ENCODE data around the gene OBSCN.

Gene OBSCN

GRCh38 chr1:228394571-228395394, 186.9 kb downstream of the OBSCN start:
- no peak overlapping the region for H3K27ac ChIP-seq (ENCODE audit: low read length, poor library complexity, severe bottlenecking)
- no peak overlapping the region for H3K23ac ChIP-seq (ENCODE audit: low read length in 2 of 2)
- no peaks in the 10 kb centered on the region for H3K27me3 ChIP-seq (ENCODE audit: control insufficient read depth in 1 of 2, insufficient read depth in 1 of 2, low read length in 2 of 2)
- 98% methylated on average over 38 of the region's 38 CpGs for WGBS
- H2AK5ac ChIP-seq (ENCODE audit: low read length, severe bottlenecking): no peak overlapping the region
- no peak overlapping the region for H2BK120ac ChIP-seq (ENCODE audit: low read depth, low read length)
- peaks cover 52 to 64% of the 10 kb centered on the region in 2 experiments for H3K36me3 ChIP-seq (ENCODE audit: control insufficient read depth in 1 of 2, insufficient read depth in 2 of 2, low read depth in 1 of 2, low read length in 2 of 2)
- H2BK12ac ChIP-seq (ENCODE audit: low read length in 2 of 2): no peak overlapping the region
- peaks cover 28% of the 10 kb centered on the region for H3K4me1 ChIP-seq (ENCODE audit: control insufficient read depth, insufficient read depth, low read depth, low read length)
- no peak overlapping the region for H3K4ac ChIP-seq (ENCODE audit: low read depth in 1 of 2, low read length in 2 of 2)
- H4K91ac ChIP-seq (ENCODE audit: low read length): no peak overlapping the region
- H3K14ac ChIP-seq (ENCODE audit: low read length in 2 of 2): no peak overlapping the region
- H4K8ac ChIP-seq (ENCODE audit: low read length): no peak overlapping the region
- no peak overlapping the region for H2AFZ ChIP-seq (ENCODE audit: low read depth, low read length)
- H2BK5ac ChIP-seq (ENCODE audit: low read depth, low read length, poor library complexity, severe bottlenecking): no peak overlapping the region
- DNase-seq: no peak
- no peak overlapping the region for H3K18ac ChIP-seq (ENCODE audit: low read depth in 1 of 2, low read length in 2 of 2)
- no peak overlapping the region for H3K4me2 ChIP-seq (ENCODE audit: low read length, poor library complexity, severe bottlenecking)
- no peak overlapping the region for H3K9ac ChIP-seq (ENCODE audit: low read length)
- H2BK15ac ChIP-seq (ENCODE audit: low read depth, poor library complexity, severe bottlenecking): no peak overlapping the region
- no peaks in the 10 kb centered on the region for H3K9me3 ChIP-seq (ENCODE audit: control insufficient read depth, low read length)
- no peak overlapping the region for H3K4me3 ChIP-seq (ENCODE audit: insufficient read depth in 1 of 2, low read depth in 1 of 2, low read length in 2 of 2)
- H3K79me1 ChIP-seq (replicated peaks; ENCODE audit: low read length, poor library complexity, severe bottlenecking): peaks cover 35% of the 10 kb centered on the region

DNA sequence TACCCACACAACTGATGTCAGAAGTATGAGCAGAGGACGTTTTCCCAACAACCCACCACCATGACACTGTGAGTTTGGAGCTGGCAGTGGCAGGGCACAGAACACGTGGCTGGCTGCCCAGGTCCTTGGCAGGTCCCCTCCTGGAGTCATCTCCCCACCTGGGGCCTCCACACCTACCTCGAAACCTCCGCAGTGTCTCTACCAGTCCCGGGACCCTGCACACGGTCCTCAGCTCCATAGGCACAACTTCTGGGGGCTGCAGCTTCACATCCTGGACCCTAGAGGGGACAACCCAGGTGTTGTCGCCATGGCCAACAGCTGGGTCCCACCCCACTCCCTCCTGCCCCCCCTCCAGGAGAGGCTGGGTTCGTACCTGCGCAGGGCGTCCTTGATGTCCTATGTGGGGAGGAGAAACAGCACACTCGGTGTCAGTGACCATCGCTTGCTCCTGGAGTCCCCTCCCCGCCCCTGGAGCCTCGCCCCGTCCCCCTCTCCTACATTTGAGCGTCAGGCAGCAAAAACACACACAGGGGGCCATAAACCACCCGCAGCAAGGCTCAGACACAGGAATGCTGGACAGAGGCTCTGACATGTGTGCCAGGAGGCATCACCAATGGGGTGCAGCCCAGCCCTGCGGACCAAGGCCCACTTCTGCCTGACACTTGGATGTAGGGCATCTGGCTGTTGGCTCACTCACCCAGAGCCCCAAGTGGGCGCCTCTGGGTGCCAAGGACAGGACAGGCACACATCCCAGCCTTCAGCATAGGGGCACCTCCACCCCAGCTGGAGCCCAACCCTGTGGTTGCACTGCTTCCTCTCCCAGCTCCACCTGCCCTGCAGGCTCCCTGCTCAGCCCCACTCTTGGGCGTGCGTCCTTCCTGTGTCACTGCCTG, 189.2 kb downstream of the OBSCN start:
- Histone ChIP-seq H3K4me1 (ENCODE audit: control insufficient read depth, insufficient read depth, low read depth, low read length) (peaks cover 23% of the 10 kb centered on the region), H3K27ac (ENCODE audit: low read length, poor library complexity, severe bottlenecking) (no peak overlapping the region), H3K14ac (ENCODE audit: low read length in 2 of 2) (no peak overlapping the region), H2BK120ac (ENCODE audit: low read depth, low read length) (no peak overlapping the region), H3K9me3 (ENCODE audit: control insufficient read depth, low read length) (no peaks in the 10 kb centered on the region), H3K23ac (ENCODE audit: low read length in 2 of 2) (no peak overlapping the region), H3K18ac (ENCODE audit: low read depth in 1 of 2, low read length in 2 of 2) (no peak overlapping the region), H3K9ac (ENCODE audit: low read length) (no peak overlapping the region), H2BK12ac (ENCODE audit: low read length in 2 of 2) (no peak overlapping the region), H3K27me3 (ENCODE audit: control insufficient read depth in 1 of 2, insufficient read depth in 1 of 2, low read length in 2 of 2) (no peaks in the 10 kb centered on the region), H3K4me2 (ENCODE audit: low read length, poor library complexity, severe bottlenecking) (no peak overlapping the region), H3K36me3 (ENCODE audit: control insufficient read depth in 1 of 2, insufficient read depth in 2 of 2, low read depth in 1 of 2, low read length in 2 of 2) (peaks cover 52 to 79% of the 10 kb centered on the region in 2 experiments), H3K79me1 (replicated peaks; ENCODE audit: low read length, poor library complexity, severe bottlenecking) (peaks cover 56% of the 10 kb centered on the region), H4K91ac (ENCODE audit: low read length) (no peak overlapping the region), H3K4ac (ENCODE audit: low read depth in 1 of 2, low read length in 2 of 2) (no peak overlapping the region), H3K4me3 (ENCODE audit: insufficient read depth in 1 of 2, low read depth in 1 of 2, low read length in 2 of 2) (no peak overlapping the region), H2AK5ac (ENCODE audit: low read length, severe bottlenecking) (no peak overlapping the region), H4K8ac (ENCODE audit: low read length) (no peak overlapping the region), H2AFZ (ENCODE audit: low read depth, low read length) (no peak overlapping the region), H2BK15ac (ENCODE audit: low read depth, poor library complexity, severe bottlenecking) (no peak overlapping the region), H2BK5ac (ENCODE audit: low read depth, low read length, poor library complexity, severe bottlenecking) (no peak overlapping the region)
- 96% methylated on average over 21 of the region's 21 CpGs for WGBS
- no peak for DNase-seq

- Histone ChIP-seq H3K14ac (ENCODE audit: low read length in 2 of 2) (no peak overlapping the region), H3K4me1 (ENCODE audit: control insufficient read depth, insufficient read depth, low read depth, low read length) (peaks cover 15% of the 10 kb centered on the region), H4K91ac (ENCODE audit: low read length) (no peak overlapping the region), H4K8ac (ENCODE audit: low read length) (no peak overlapping the region), H3K23ac (ENCODE audit: low read length in 2 of 2) (no peak overlapping the region), H2BK5ac (ENCODE audit: low read depth, low read length, poor library complexity, severe bottlenecking) (no peak overlapping the region), H3K9ac (ENCODE audit: low read length) (no peak overlapping the region), H3K27ac (ENCODE audit: low read length, poor library complexity, severe bottlenecking) (no peak overlapping the region), H3K27me3 (ENCODE audit: control insufficient read depth in 1 of 2, insufficient read depth in 1 of 2, low read length in 2 of 2) (no peaks in the 10 kb centered on the region), H3K18ac (ENCODE audit: low read depth in 1 of 2, low read length in 2 of 2) (no peak overlapping the region), H3K79me1 (replicated peaks; ENCODE audit: low read length, poor library complexity, severe bottlenecking) (peaks cover 65% of the 10 kb centered on the region), H2AK5ac (ENCODE audit: low read length, severe bottlenecking) (no peak overlapping the region), H2AFZ (ENCODE audit: low read depth, low read length) (no peak overlapping the region), H3K4me3 (ENCODE audit: insufficient read depth in 1 of 2, low read depth in 1 of 2, low read length in 2 of 2) (no peak overlapping the region), H2BK12ac (ENCODE audit: low read length in 2 of 2) (no peak overlapping the region), H2BK15ac (ENCODE audit: low read depth, poor library complexity, severe bottlenecking) (no peak overlapping the region), H3K4ac (ENCODE audit: low read depth in 1 of 2, low read length in 2 of 2) (no peak overlapping the region), H2BK120ac (ENCODE audit: low read depth, low read length) (no peak overlapping the region), H3K9me3 (ENCODE audit: control insufficient read depth, low read length) (no peaks in the 10 kb centered on the region), H3K36me3 (ENCODE audit: control insufficient read depth in 1 of 2, insufficient read depth in 2 of 2, low read depth in 1 of 2, low read length in 2 of 2) (peaks cover 49 to 87% of the 10 kb centered on the region in 2 experiments), H3K4me2 (ENCODE audit: low read length, poor library complexity, severe bottlenecking) (no peak overlapping the region)
- DNase-seq: no peak
- WGBS: 100% methylated on average over 6 of the region's 6 CpGs
These were observed 190.1 kb downstream of the OBSCN start for GRCh38 chr1:228397966-228398365.
